ENCODE data around the gene S100A16. TPM values are rescaled to one million over a fixed set of nuclear protein-coding genes. Genes with fewer than 3 reads are reported as not detected.

The S100A16 gene, protein sequence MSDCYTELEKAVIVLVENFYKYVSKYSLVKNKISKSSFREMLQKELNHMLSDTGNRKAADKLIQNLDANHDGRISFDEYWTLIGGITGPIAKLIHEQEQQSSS
- total RNA-seq, result 42.2 TPM
- long read RNA-seq, transcript S100A16-204 (3 exons, 1,118 nt), result major isoform, 31 of 57 reads
- long read RNA-seq, transcript S100A16-203 (3 exons, 956 nt), result minor isoform, 21 of 57 reads
- long read RNA-seq, partial matches to known transcripts, result 4 of 57 reads
- long read RNA-seq, other reads (novel, unspliced or antisense), result 1 of 57 reads

DNA sequence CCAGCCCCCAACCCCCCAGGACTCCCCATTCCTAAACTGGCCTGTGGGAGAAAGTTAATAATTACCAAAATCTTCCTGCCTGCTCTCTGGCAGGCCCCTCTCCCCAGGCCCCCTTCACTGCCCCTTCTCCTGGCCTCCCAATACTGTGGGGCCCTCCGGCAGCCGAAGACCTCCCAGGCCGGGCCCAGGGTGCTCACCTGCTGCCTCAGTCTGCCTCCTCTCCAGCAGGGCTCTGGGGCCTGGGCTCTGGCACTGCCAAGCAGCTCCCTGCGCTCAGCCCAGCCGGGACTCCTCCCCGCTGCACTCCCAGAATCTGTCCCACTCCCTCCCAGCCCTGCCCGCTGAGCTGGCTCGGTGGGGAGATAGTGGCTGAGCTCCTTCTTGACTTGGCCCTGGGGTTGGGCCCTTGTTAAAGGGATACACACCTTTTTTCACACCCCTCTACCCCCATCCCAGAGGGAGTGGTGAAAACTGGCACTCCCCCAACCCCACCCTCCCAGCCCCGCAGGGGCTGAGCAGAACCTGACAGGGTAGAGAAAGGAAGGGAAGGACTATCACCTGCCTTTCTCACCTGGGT lies at the start of gene S100A16:
Gene S100A16, minus strand, starts transcription at position 383 of the 577 bp plus-strand sequence. CDS start 4,986 bp downstream, outside the sequence.
- peak; percentile 87 for DNase-seq
- intact Hi-C loops (cut with micrococcal nuclease), result no loop called here
- peak; percentile 86 for ATAC-seq

DNA sequence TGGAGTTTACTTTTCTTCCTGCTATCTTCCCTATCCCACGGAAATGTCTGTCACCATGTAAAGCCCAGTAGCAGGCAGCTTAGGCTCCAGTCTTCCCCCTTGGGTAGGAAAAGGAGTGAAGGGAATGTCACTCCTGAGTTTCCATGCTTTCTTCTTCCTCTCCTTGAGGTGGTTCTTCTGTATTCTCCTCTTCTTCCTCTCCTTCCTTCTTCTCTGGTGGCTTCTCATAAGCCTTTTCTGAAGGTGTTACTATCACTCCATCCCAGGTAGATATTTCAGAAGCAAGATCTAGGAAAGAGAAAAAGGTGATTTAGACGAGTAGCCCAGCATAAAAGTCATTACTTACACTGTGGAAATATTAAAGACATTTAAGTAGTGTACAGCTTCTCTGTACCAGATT lies 49.3 kb upstream of the S100A16 start:
- intact Hi-C loops (cut with micrococcal nuclease), result no loop called here
- DNase-seq, result no peak
- ATAC-seq, result no peak

DNA sequence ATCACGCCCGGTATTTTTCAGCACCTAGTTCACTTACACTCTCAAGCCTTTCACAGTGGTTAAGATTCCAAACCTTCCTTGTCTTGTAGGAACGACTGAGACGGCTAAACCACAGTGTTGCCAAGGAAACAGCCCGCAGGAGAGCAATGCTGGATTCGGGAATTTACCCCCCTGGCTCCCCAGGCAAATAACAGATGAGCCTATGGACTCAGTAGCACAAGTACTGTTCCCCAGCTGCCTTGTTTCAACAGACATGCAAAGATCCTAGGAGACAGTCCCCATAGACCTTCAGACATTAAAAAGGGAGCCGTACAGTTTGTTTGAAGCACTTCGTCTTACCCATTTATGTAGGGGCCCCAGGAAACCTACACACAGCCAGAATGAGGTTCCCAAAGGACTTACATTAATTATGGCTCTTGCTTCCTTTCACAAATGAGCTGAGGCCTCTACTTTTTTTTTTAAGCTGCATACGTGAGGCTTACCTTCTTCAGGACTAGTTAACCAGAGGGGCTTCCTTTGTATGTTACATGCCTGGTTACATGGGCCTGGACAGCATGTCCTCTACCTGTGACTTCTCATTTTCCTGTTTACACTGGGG lies 48.3 kb upstream of the S100A16 start:
- no peak for ATAC-seq
- intact Hi-C loops (cut with micrococcal nuclease), result no loop called here
- no peak for DNase-seq

DNA sequence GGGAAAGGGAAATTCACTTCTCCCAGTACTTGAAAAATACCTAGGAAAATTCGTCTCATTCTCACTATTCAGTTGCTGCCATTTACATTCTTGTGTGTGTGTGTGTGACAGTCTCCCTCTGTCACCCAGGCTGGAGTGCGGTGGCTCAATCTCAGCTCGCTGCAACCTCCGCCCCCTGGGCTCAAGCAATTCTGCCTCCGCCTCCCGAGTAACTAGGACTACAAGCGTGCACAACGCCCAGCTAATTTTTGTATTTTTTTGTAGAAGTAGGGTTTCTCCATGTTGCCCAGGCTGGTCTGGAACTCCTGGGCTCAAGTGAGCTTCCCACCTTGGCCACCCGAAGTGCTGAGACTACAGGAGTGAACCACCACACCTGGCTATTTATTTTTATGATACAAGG lies 46.7 kb upstream of the S100A16 start:
- DNase-seq (no peak), ATAC-seq (no peak)
- intact Hi-C loops (cut with micrococcal nuclease), result no loop called here

DNA sequence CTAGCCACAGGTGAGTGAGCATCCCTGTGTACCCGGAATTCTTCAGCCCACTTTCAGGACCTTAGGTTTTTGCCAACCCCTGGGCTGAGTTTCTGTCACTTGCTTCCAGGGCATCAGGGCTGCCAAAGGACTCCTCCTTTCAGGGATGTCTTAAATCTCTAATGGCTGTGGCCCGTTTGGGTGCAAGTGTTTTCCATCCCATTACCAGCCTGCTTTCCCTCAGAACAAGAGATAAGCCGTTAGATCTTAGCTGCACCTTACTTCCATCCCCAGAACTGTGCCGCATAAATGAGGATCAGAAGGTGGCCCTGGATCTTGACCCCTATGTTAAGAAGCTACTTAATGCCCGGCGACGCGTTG lies 46.2 kb upstream of the S100A16 start:
- intact Hi-C loops (cut with micrococcal nuclease), result no loop called here
- no peak for ATAC-seq
- no peak for DNase-seq

DNA sequence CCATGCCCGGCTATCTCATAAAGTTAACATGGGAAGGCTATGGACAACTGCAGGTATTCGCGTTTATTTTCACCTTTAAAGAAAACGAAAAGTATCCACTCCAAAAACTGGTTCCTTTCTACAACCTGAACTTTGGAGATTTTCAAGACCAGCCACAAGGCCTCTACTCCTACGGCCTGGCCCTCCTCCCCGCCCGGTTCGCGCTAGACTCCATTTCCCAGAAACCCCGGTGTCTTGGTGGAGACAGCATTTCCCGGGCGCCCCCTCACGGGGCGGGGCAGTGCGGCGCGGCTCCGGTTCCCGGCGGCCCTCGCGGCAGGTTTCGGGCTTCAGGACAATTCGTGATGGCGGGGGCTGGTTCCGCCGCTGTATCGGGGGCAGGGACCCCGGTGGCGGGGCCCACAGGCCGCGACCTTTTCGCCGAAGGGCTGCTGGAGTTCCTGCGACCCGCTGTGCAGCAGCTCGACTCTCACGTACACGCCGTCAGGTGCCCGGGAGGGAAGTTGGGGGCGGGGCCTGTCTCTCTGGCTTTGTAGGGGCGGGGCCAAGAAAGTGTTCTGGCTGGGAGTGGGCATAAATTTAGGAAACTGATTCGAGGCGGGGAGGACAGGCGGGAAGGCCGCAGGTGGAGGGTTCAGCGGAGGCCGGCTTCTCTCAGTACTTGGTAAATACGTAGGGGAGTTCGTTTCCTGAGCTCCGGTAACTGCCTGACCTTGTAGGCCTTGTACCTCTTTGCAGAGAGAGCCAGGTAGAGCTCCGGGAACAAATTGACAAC lies 45.6 kb upstream of the S100A16 start, which contains the start of gene SNAPIN:
Gene SNAPIN, plus strand, starts transcription at position 304 of the 775 bp plus-strand sequence. Its CDS starts 41 bp downstream, at position 345.
- ATAC-seq (peak; percentile 98), DNase-seq (peak; percentile 95)
- intact Hi-C loops (cut with micrococcal nuclease), result no loop called here

DNA sequence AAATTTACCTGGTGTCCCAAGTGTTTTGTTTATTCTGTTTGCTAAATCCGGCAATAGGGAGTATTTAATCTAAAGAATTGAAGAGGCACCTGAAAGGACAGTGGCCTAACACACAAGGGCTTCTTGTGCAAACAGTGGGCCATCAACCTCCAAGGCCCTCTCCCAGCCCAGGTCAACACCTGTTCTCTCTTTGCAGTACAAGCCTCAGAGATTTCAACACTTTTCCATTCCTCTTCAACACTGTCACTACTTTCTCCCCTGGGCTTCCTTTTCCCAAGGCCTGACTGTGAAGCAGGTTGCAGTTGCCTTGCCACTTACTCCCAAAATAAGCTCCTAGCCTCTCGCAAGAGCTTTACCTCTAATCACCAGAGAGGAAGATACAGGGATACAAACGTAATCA lies 42.4 kb upstream of the S100A16 start:
- DNase-seq, result no peak
- no peak for ATAC-seq
- intact Hi-C loops (cut with micrococcal nuclease), result no loop called here

DNA sequence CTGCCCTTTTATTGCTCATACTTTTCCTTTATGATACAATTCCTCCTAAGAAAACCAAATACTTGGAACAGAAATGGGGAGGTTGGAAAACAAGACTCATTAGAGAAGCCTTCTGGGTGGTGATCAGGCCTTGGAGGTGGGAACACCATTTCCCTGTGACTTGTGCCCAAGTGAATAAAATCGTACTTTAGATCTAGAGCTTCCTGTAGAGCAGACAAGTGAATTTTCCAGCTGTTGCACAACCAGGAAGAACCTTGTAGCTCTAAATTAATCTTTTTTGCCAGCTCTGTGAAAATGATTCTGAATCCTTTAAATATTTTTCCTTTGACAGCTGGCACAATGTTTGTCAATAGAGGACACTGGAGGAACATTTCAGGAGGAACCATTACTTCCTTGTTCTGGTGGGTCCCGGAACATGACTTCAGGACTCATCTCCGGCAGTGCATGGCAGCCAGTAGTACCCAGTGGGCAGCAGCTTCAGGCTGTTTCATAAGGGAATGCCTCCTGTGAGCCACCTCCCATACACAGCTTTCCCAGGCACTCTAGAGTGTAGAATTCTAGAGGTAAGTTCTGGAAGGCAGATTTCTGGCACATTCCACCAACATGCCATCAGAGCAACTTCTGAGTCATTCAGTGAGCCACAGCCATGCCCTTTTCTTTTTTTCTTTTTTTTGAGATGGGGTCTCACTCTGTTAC lies 40.0 kb upstream of the S100A16 start:
- ATAC-seq (peak; percentile 22), DNase-seq (no peak)
- intact Hi-C loops (cut with micrococcal nuclease), result no loop called here

DNA sequence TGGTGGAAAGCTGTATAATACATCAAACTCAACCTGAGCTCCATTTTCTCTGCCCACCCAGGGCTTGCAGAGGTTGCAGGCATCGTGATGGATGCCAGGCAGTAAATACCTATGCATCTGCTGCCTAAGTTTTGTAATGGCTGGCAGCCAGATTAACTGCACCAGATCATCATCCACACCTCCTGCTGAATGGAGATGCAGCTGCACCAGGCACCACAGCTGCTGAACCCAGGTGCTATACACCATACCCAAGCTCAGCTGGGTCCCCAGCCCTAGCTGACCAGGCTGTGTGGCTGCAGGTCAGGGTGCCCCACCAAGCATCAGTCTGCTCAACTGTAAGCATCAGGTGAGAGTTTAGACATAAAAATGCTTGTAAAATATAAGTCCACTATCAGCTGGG lies 38.8 kb upstream of the S100A16 start:
- DNase-seq, result no peak
- ATAC-seq, result no peak
- intact Hi-C loops (cut with micrococcal nuclease), result no loop called here

DNA sequence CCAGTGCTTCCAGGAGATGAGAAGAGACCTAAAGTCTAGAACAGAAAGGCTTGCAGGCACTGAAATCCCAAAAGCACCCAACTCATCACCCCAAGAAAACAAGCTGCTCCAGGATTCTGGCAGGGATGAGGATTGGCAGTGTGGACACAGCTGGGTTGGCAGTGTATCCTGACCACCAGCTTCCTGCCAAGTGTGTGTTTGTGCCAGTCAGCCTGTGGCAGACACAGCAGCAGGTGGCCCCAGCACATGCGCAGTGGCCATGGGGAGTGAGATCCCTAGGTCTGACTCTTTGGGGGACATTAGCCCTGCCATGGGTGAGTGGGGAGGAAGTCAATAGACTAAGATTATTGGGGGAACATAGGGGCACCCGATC lies 36.9 kb upstream of the S100A16 start:
- intact Hi-C loops (cut with micrococcal nuclease), result no loop called here
- ATAC-seq, result peak; percentile 79

DNA sequence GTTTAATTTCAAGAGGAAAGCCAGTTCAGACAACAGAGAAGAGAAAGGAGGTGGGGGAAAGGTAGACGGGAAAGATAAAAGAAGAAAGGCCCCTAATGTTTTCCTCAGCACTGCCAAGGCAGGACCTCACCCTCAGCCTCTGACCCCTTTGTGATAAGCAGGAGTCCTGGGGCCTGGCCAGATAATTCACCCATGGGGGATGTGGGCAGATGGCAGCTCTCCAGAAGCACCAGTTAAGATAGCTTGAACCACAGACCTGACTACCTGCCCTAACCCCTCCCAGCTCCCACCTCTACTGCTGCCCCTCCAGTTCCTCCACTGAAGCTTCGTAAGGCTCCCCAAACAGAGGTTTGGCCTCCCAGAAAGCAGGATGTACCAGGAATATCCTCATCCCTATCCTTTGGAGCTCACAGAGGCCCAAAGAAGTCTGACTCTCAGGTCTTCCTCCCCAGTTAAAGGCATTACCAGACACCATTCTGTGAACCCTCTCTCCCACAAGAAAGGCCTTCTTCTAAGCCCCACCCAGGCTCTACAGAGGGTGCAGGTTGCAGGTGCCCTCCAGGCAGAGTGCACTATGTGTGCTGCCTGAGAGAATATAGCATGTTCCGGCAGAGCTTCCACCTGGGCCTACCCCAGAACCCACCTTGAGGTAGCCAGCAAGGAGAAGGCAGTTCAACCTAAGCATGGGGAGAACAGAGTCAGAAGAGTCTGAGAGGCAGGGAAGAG lies 36.4 kb upstream of the S100A16 start:
- intact Hi-C loops (cut with micrococcal nuclease), result no loop called here
- ATAC-seq (peak; percentile 3), DNase-seq (no peak)

More for the DNA sequence above, 36.9 kb upstream of the S100A16 start:
- peak; percentile 82 for DNase-seq

DNA sequence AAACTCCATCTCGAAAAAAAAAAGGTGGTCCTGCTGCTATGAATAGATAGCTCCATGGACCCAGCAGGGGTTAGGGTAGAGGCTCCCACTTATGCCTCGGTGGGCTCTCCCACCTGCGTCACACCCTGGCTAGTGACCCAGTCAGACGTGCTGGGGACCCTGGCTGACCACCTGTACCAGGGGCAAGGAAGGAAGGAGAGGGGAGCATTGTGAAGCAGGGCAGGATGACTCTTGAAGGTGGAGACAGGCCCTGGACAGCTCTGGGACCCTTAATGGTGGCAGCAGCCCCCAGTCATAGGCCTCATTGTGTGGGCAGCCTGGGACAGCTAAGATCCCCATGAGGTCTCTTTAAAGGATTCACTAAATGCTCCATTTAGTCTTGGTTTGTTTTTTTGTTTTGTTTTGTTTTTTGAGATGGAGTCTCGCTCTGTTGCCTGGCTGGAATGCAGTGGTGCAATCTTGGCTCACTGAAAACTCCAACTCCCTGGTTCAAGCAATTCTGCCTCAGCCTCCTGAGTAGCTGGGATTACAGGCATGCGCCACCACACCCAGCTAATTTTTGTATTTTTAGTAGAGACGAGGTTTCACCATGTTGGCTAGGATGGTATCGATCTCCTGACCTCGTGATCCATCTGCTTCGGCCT lies 35.2 kb upstream of the S100A16 start:
- peak; percentile 8 for ATAC-seq
- intact Hi-C loops (cut with micrococcal nuclease), result no loop called here
- DNase-seq, result no peak

DNA sequence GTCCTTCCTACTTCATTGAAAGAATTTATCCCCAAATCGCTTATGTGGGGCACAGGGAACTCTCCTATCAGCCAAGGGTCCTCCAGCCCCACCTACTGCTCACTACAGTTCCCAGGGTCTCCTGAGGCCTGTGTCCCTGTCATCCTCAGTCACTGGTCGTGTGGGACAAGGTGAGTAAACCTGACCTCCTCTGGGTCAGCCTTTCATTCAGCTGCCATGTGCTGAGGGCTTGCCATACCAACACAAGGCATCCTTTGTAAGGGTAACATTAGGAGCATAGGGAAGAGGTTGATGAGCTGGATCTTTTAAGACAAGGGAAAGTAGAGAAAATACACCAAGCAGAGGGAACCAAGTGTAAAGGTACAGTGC lies 34.4 kb upstream of the S100A16 start:
- intact Hi-C loops (cut with micrococcal nuclease), result no loop called here
- no peak for DNase-seq
- peak; percentile 4 for ATAC-seq

DNA sequence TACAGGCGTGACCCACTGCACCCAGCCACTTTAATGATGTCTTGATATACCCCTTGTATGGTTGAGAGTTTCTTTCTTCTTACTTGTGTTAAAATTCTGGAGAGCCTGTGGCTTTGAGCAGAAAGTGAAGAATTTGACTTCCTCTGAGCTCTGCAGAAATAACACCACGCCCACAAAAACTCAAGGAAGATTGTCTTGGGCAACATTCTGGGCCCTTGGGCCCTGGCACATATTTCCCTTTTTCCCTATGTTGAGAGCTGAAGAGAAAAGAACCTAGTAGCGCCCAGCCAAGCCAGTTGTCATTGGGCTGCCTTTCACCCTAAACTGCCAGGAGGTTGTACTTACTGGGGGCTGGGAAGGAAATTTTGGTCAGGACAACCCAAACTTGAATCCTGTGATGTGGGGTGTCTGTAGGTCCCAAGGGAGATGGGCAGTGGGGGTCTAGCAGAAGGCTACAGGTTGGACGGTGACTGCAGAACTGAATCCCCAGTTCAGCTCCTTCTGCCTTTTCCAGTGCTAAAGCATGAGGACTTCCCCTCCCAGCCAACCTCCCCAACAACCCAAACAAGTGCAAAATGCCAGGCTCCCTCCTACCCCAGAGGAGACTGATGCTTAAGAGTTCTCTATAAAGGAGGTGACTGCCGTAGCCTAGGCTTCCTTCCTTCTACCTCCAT lies 33.9 kb upstream of the S100A16 start:
- DNase-seq (peak; percentile 21), ATAC-seq (peak; percentile 5)
- intact Hi-C loops (cut with micrococcal nuclease), result no loop called here

DNA sequence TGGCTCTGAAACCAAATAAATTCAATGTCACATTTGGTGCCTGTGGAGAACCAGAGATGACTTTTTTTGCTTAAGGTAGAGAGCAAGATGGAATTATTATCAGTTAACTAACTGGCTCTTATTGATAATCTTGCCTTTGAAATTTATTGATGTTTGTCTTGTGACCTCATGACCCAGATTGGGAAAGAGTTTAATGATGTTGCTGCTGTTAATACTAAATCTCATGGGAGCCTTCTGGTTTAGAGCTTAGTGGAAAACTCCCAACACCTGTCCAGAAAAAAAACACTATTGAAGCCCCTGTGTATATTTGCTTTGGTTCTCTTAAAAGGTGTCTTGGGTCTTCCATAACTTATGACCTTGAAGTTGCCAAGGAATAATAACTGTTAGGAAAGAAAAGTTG lies 30.9 kb upstream of the S100A16 start:
- DNase-seq, result no peak
- no peak for ATAC-seq
- intact Hi-C loops (cut with micrococcal nuclease), result no loop called here

DNA sequence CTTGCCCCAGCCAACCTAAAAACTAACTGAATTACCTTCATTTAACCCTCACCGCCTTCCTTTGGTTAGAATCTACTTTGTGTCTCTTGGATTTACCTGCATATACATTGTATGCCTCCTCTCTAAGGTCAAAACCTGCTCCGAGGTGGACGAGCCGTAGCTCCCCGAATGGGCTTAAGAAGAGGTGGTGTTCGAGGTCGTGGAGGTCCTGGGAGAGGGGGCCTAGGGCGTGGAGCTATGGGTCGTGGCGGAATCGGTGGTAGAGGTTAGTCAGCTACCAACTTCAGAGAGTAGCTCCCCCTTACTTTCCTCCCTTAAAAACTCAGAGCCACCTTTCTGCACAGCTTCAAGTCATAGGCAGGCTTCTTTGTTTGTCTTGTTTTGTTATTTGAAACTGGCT lies 30.2 kb upstream of the S100A16 start:
- ATAC-seq (no peak), DNase-seq (no peak)
- intact Hi-C loops (cut with micrococcal nuclease), result no loop called here

DNA sequence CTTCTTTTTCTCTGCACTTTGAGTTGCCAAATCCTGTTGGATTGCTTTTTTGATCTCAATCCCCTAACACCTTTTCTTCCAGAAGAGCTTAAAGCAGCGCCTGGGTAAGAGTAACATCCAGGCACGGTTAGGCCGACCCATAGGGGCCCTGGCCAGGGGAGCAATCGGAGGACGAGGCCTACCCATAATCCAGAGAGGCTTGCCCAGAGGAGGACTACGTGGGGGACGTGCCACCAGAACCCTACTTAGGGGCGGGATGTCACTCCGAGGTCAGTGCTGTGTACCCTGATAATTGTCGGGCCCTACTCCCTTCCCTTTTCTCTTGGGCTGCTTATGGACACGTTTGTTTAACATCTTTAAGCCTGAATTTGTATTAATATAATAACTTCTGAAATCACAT lies 29.2 kb upstream of the S100A16 start:
- intact Hi-C loops (cut with micrococcal nuclease), result no loop called here
- DNase-seq, result no peak
- no peak for ATAC-seq

DNA sequence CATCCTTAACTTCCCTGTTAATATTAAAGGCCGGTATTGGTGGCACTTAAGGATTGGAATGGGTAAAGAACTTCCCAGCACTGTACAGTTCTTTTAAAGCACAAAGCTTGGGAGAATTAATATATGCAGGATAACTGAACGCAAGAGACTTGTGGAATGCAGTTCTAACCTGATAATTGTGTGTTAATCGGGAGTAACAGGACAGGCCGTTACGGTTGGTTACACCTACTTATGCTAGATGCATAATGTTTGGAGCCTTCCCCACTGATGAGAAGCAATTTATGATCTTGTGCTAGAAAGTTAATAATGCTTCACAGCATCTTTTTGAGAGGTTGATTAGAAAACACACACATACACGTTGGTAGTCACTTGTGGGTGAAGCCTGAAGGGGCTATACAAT lies 27.9 kb upstream of the S100A16 start:
- intact Hi-C loops (cut with micrococcal nuclease), result no loop called here
- ATAC-seq (no peak), DNase-seq (no peak)
